Testis (tissue), 3 donors: ENCODE measurements around the gene ARHGEF10L. TPM values are rescaled to one million over a fixed set of nuclear protein-coding genes. Genes with fewer than 3 reads are reported as not detected.

ENCODE experiments used
- DNase-seq: peaks from one replicate; pipeline ENCODE4 v3.0.0-alpha.2; 2019
- H3K27ac ChIP-seq, 2 donors: fragments of 200-600 bp; sonication (generic); one replicate each; pipeline ENCODE4 v1.5.1; 2019
- H3K27me3 ChIP-seq: fragments of 200-600 bp; sonication (generic); one replicate; pipeline ENCODE4 v1.5.1; 2019
- H3K36me3 ChIP-seq: fragments of 200-600 bp; sonication (generic); one replicate; pipeline ENCODE4 v1.5.1; 2017; ENCODE audit warnings: low read depth; ENCODE audit errors: missing control alignments
- H3K4me1 ChIP-seq: fragments of 200-600 bp; sonication (generic); one replicate; pipeline ENCODE4 v1.5.1; 2019
- H3K4me3 ChIP-seq, 2 donors: fragments of 200-600 bp; sonication (generic); one replicate each; pipeline ENCODE4 v1.5.1; 2017 to 2019
- H3K9me3 ChIP-seq: fragments of 200-600 bp; sonication (generic); one replicate; pipeline ENCODE4 v1.5.1; 2017
- CTCF ChIP-seq, 3 experiments: fragments of 450-650 bp in 2 of 3; fragments of 200-600 bp in 1 of 3; sonication (generic) in 1 of 3; IDR thresholded peaks; one replicate each; pipeline ENCODE4 v1.5.1; 2016 to 2019; ENCODE audit warnings: antibody characterized with exemption in 3 of 3, mild to moderate bottlenecking in 2 of 3, moderate library complexity in 1 of 3
- POLR2A ChIP-seq: fragments of 450-650 bp; IDR thresholded peaks from one replicate; pipeline ENCODE4 v1.6.1; 2017; ENCODE audit warnings: antibody characterized with exemption, mild to moderate bottlenecking, moderate library complexity
- WGBS, 2 donors: methylation state at CpG; one replicate each; pipeline ENCODE4 v1.1.5; 2018; 5-methylcytosine and 5-hydroxymethylcytosine counted together
- intact Hi-C: fragments of 100-400 bp; cut with DNase I; formaldehyde crosslinking; loops from one replicate; pipeline ENCODE4 v1.15.1; 2023; ENCODE audit warnings: low total_unique reads
- polyA plus RNA-seq: library from polyadenylated mRNA; stranded (reverse); fragments of 350-450 nt; fragmentation: Illumina TruSeq; extraction: RNeasy Lipid Tissue Mini Kit (QIAGEN cat#74804); gene quantifications from one replicate; pipeline ENCODE4 v1.2.3, GENCODE V29; 2014; ENCODE audit warnings: low read depth, low replicate concordance; ENCODE audit not compliant: insufficient read depth
- total RNA-seq, 2 donors: library from RNA; depleted of rRNA; stranded (reverse); fragments of >200 nt; gene quantifications; one replicate each; pipeline ENCODE4 v1.2.3, GENCODE V29; 2016

ARHGEF10L gene
- total and polyA plus RNA-seq, 3 donors from 2014 or later = 13.5 to 20.3 (median 18.4) TPM

- H3K4me1 ChIP-seq = peaks cover 14% of the 10 kb centered on the region
- TF ChIP-seq CTCF (IDR thresholded peaks at IDR 0.05) (no peak), POLR2A (no peak)
- no peaks in the 10 kb centered on the region for H3K27me3 ChIP-seq
- no peaks in the 10 kb centered on the region for H3K36me3 ChIP-seq
- WGBS, 2 donors = 54 to 77% methylated on average over 15 of the region's 15 CpGs
- no peak overlapping the region for H3K27ac ChIP-seq
- no peak for DNase-seq
- H3K9me3 ChIP-seq = no peaks in the 10 kb centered on the region
- intact Hi-C loops = no loop called here
- no peak overlapping the region for H3K4me3 ChIP-seq
These were observed 11.5 kb downstream of the ARHGEF10L start for GRCh38 chr1:17550729-17551584.

GRCh38 chr1:17551755-17552234 is 12.3 kb downstream of the ARHGEF10L start:
- Histone ChIP-seq H3K36me3 (no peaks in the 10 kb centered on the region), H3K27ac (no peak overlapping the region), H3K4me3 (no peak overlapping the region), H3K27me3 (no peaks in the 10 kb centered on the region), H3K4me1 (peaks cover 14% of the 10 kb centered on the region), H3K9me3 (no peaks in the 10 kb centered on the region)
- TF ChIP-seq POLR2A = no peak
- no peak for TF ChIP-seq CTCF (IDR thresholded peaks at IDR 0.05)
- intact Hi-C loops = no loop called here
- WGBS, 2 donors = 32 to 46% methylated on average over 8 of the region's 8 CpGs
- DNase-seq = no peak

- TF ChIP-seq CTCF (IDR thresholded peaks at IDR 0.05) = no peak
- no peak for TF ChIP-seq POLR2A
- H3K4me1 ChIP-seq = peaks cover 14% of the 10 kb centered on the region
- 88 to 90% methylated on average over 8 of the region's 8 CpGs for WGBS, 2 donors
- no peaks in the 10 kb centered on the region for H3K9me3 ChIP-seq
- H3K27me3 ChIP-seq = no peaks in the 10 kb centered on the region
- no peak overlapping the region for H3K27ac ChIP-seq
- no peak overlapping the region for H3K4me3 ChIP-seq
- no peak for DNase-seq
- intact Hi-C loops = no loop called here
- H3K36me3 ChIP-seq = no peaks in the 10 kb centered on the region
These were observed 14.6 kb downstream of the ARHGEF10L start for GRCh38 chr1:17553975-17554700.

- intact Hi-C loops = no loop called here
- TF ChIP-seq CTCF (IDR thresholded peaks at IDR 0.05) (no peak), POLR2A (no peak)
- WGBS, 2 donors = 90 to 92% methylated on average over 2 of the region's 2 CpGs
- Histone ChIP-seq H3K4me1 (peaks cover 14% of the 10 kb centered on the region), H3K9me3 (no peaks in the 10 kb centered on the region), H3K4me3 (no peak overlapping the region), H3K27me3 (no peaks in the 10 kb centered on the region), H3K27ac (no peak overlapping the region), H3K36me3 (no peaks in the 10 kb centered on the region)
- DNase-seq = no peak
These were observed 15.5 kb downstream of the ARHGEF10L start for GRCh38 chr1:17554954-17555353.
